SK-N-SH (cell line): ENCODE results near the gene ZNF511. TPM values are rescaled to one million over a fixed set of nuclear protein-coding genes. Genes with fewer than 3 reads are reported as not detected.

ENCODE experiments used
- CTCF ChIA-PET: fragments of 300-600, 350-600 bp; formaldehyde crosslinking; extraction: SDS; loops from one replicate; lab custom pipeline; 2021; lab: Yijun Ruan, JAX
- POLR2A ChIA-PET: fragments of 350-600 bp; sonication (Branson Sonifier 250); formaldehyde crosslinking; extraction: SDS; loops from one replicate; lab custom pipeline; 2020; ENCODE audit warnings: antibody characterized with exemption, inconsistent platforms; lab: Yijun Ruan, JAX
- DNase-seq: peaks from one replicate; pipeline ENCODE4 v3.0.0; 2012
- H2AFZ ChIP-seq: fragments of 200-600 bp; sonication (generic); 2 replicates; pipeline ENCODE4 v1.8.1; 2016; ENCODE audit warnings: antibody characterized with exemption, mild to moderate bottlenecking, low read depth
- H3F3A ChIP-seq: fragments of 200-600 bp; sonication (generic); replicated peaks from 2 replicates; pipeline ENCODE3; 2016; ENCODE audit warnings: antibody characterized with exemption, mild to moderate bottlenecking; ENCODE audit not compliant: insufficient read depth
- H3K27ac ChIP-seq, 2 experiments: fragments of 200-500 bp in 1 of 2; fragments of 200-600 bp in 1 of 2; sonication (Bioruptor generic) in 1 of 2; sonication (generic), shearing (Covaris generic) in 1 of 2; 2 replicates each; pipeline versions ENCODE4 v1.5.1 to v1.6.1; 2014 to 2016; ENCODE audit warnings: low read depth in 2 of 2, inconsistent platforms in 1 of 2, low read length in 1 of 2, mild to moderate bottlenecking in 1 of 2, mixed read lengths in 1 of 2
- H3K27me3 ChIP-seq: fragments of 200-600 bp; sonication (generic), shearing (Covaris generic); 2 replicates; pipeline ENCODE4 v1.6.1; 2016; ENCODE audit warnings: mixed run types; ENCODE audit not compliant: insufficient read depth
- H3K36me3 ChIP-seq, 2 experiments: fragments of 200-500 bp in 1 of 2; fragments of 200-600 bp in 1 of 2; sonication (Bioruptor generic) in 1 of 2; sonication (generic) in 1 of 2; replicated peaks in 1 of 2; 2 replicates each; pipeline versions ENCODE3 to v1.5.1; 2014 to 2016; ENCODE audit warnings: low read length in 1 of 2, mild to moderate bottlenecking in 1 of 2; ENCODE audit not compliant: insufficient read depth in 2 of 2, control insufficient read depth in 1 of 2
- H3K4me1 ChIP-seq, 2 experiments: fragments of 200-500 bp in 1 of 2; fragments of 200-600 bp in 1 of 2; sonication (Bioruptor generic) in 1 of 2; sonication (generic), shearing (Covaris generic) in 1 of 2; 2 replicates each; pipeline versions ENCODE4 v1.5.1 to v1.6.1; 2014 to 2016; ENCODE audit warnings: low read depth in 1 of 2, low read length in 1 of 2, mixed run types in 1 of 2; ENCODE audit not compliant: insufficient read depth in 2 of 2, control insufficient read depth in 1 of 2
- H3K4me2 ChIP-seq: fragments of 200-600 bp; sonication (generic), shearing (Covaris generic); 2 replicates; pipeline ENCODE4 v1.6.1; 2017; ENCODE audit warnings: mixed run types
- H3K4me3 ChIP-seq, 2 experiments: fragments of 200-500 bp in 1 of 2; fragments of 200-600 bp in 1 of 2; sonication (Bioruptor generic) in 1 of 2; sonication (generic), shearing (Covaris generic) in 1 of 2; 2 replicates each; pipeline versions ENCODE4 v1.5.1 to v1.8.1; 2014 to 2016; ENCODE audit warnings: low read depth in 2 of 2, inconsistent platforms in 1 of 2, low read length in 1 of 2, mild to moderate bottlenecking in 1 of 2, mixed read lengths in 1 of 2, moderate library complexity in 1 of 2
- H3K79me2 ChIP-seq: fragments of 200-600 bp; sonication (generic); 2 replicates; pipeline ENCODE4 v1.8.1; 2017; ENCODE audit warnings: mild to moderate bottlenecking; ENCODE audit not compliant: insufficient read depth
- H3K9ac ChIP-seq: fragments of 200-600 bp; sonication (generic); 2 replicates; pipeline ENCODE4 v1.6.1; 2017; ENCODE audit warnings: mixed run types
- H3K9me2 ChIP-seq: fragments of 200-600 bp; sonication (generic); 2 replicates; pipeline ENCODE4 v1.6.1; 2017; ENCODE audit warnings: mixed run types
- H3K9me3 ChIP-seq: fragments of 200-600 bp; sonication (generic); 2 replicates; pipeline ENCODE4 v1.6.1; 2017; ENCODE audit warnings: mixed run types, mild to moderate bottlenecking, moderate library complexity
- H4K20me1 ChIP-seq: fragments of 200-600 bp; sonication (generic); 2 replicates; pipeline ENCODE4 v1.6.1; 2017; ENCODE audit warnings: mild to moderate bottlenecking, mixed run types; ENCODE audit not compliant: insufficient read depth
- CHD2 ChIP-seq: fragments of 150-350 bp; IDR thresholded peaks from 2 replicates; pipeline ENCODE4 v1.6.1; 2018; ENCODE audit warnings: low read length; ENCODE audit not compliant: partially characterized antibody
- GABPA ChIP-seq: IDR thresholded peaks from 2 replicates; pipeline ENCODE4 v1.4.0; 2012; ENCODE audit warnings: low read depth, mild to moderate bottlenecking
- GATA2 ChIP-seq: sonication (generic); formaldehyde crosslinking; IDR thresholded peaks from 2 replicates; pipeline ENCODE4 v1.5.0; 2020; ENCODE audit warnings: mild to moderate bottlenecking, missing genetic modification reagents
- MAX ChIP-seq: IDR thresholded peaks from 2 replicates; pipeline ENCODE4 v1.4.0; 2012; ENCODE audit warnings: low read depth
- MEF2A ChIP-seq: IDR thresholded peaks from 2 replicates; pipeline ENCODE4 v1.4.0; 2012; ENCODE audit warnings: low read depth, borderline replicate concordance
- NRF1 ChIP-seq: IDR thresholded peaks from 2 replicates; pipeline ENCODE4 v1.6.1; 2012; ENCODE audit warnings: low read depth, mild to moderate bottlenecking, low read length
- POLR2AphosphoS5 ChIP-seq: IDR thresholded peaks from 2 replicates; pipeline ENCODE4 v1.6.1; 2012; ENCODE audit warnings: low read depth, low read length
- RAD21 ChIP-seq: IDR thresholded peaks from 2 replicates; pipeline ENCODE4 v1.6.1; 2012; ENCODE audit warnings: mild to moderate bottlenecking, low read length
- RCOR1 ChIP-seq: fragments of 150-350 bp; IDR thresholded peaks from 2 replicates; pipeline ENCODE4 v1.6.1; 2017; ENCODE audit warnings: antibody characterized with exemption, low read length
- RFX5 ChIP-seq: IDR thresholded peaks from 2 replicates; pipeline ENCODE4 v1.6.1; 2012; ENCODE audit warnings: mild to moderate bottlenecking, improper control_type of control experiment, low read length
- TAF1 ChIP-seq: IDR thresholded peaks from 2 replicates; pipeline ENCODE4 v1.6.1; 2012; ENCODE audit warnings: low read depth, mild to moderate bottlenecking, low read length, moderate library complexity, borderline replicate concordance
- TCF12 ChIP-seq: IDR thresholded peaks from 2 replicates; pipeline ENCODE4 v1.4.0; 2012
- WGBS: methylation state at CpG from one replicate; pipeline ENCODE4 v1.1.6; 2017; ENCODE audit warnings: low lambda C conversion rate; 5-methylcytosine and 5-hydroxymethylcytosine counted together
- polyA plus RNA-seq, 3 experiments: library from polyadenylated mRNA; depleted of rRNA; stranded (reverse); fragments of >200 nt; gene quantifications; 2 replicates each; pipeline ENCODE4 v1.2.3, GENCODE V29; 2012
- TF ChIP-seq, protein P1 (sequence below): IDR thresholded peaks from 2 replicates; pipeline ENCODE4 v1.4.0; 2012; ENCODE audit warnings: low read depth, borderline replicate concordance
- TF ChIP-seq, protein P2 (sequence below): IDR thresholded peaks from 2 replicates; pipeline ENCODE4 v1.4.0; 2012; ENCODE audit warnings: low read depth, borderline replicate concordance
- TF ChIP-seq, protein P3 (sequence below): fragments of 200-600 bp; sonication (generic); IDR thresholded peaks from 2 replicates; pipeline ENCODE4 v1.6.1; 2017; ENCODE audit warnings: antibody characterized with exemption, mild to moderate bottlenecking, moderate library complexity

Gene ZNF511
- polyA plus RNA-seq, 1 of the 3 experiments (the other 2 are of a cell fraction) = 62.3 TPM

DNA sequence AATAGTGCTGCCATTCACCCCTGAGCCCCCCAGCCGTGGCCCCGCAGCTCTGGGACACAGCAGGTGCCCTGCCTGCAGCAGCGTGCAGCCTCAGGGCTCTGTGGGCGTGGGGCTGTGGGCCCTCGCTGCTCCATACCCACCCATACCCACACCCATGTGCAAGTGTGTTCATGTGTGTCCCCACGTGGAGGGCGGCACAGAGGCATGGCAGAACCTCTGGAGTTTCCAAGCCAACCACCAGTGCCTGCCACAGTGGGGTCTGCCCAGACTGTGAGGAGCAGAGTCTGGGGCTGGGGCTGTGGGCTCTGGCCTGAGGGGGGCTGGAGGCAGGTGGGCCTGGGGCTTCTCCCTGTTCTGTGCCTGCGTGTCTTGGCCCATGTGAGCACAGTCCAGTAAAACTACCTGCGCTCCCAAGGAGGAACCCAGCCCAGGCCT lies 40.9 kb downstream of the ZNF511 start:
- DNase-seq = no peak
- TF ChIP-seq NRF1 (no peak), GABPA (no peak), GATA2 (CRISPR knock-in tag) (no peak), RCOR1 (no peak), POLR2AphosphoS5 (no peak), MAX (no peak), TAF1 (no peak), TCF12 (no peak), CHD2 (no peak), RAD21 (no peak), RFX5 (no peak), MEF2A (no peak)
- TF ChIP-seq, protein P1, sequence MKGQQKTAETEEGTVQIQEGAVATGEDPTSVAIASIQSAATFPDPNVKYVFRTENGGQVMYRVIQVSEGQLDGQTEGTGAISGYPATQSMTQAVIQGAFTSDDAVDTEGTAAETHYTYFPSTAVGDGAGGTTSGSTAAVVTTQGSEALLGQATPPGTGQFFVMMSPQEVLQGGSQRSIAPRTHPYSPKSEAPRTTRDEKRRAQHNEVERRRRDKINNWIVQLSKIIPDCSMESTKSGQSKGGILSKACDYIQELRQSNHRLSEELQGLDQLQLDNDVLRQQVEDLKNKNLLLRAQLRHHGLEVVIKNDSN = no peak
- TF ChIP-seq, protein P2, sequence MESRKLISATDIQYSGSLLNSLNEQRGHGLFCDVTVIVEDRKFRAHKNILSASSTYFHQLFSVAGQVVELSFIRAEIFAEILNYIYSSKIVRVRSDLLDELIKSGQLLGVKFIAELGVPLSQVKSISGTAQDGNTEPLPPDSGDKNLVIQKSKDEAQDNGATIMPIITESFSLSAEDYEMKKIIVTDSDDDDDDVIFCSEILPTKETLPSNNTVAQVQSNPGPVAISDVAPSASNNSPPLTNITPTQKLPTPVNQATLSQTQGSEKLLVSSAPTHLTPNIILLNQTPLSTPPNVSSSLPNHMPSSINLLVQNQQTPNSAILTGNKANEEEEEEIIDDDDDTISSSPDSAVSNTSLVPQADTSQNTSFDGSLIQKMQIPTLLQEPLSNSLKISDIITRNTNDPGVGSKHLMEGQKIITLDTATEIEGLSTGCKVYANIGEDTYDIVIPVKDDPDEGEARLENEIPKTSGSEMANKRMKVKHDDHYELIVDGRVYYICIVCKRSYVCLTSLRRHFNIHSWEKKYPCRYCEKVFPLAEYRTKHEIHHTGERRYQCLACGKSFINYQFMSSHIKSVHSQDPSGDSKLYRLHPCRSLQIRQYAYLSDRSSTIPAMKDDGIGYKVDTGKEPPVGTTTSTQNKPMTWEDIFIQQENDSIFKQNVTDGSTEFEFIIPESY = no peak
- TF ChIP-seq, protein P3, sequence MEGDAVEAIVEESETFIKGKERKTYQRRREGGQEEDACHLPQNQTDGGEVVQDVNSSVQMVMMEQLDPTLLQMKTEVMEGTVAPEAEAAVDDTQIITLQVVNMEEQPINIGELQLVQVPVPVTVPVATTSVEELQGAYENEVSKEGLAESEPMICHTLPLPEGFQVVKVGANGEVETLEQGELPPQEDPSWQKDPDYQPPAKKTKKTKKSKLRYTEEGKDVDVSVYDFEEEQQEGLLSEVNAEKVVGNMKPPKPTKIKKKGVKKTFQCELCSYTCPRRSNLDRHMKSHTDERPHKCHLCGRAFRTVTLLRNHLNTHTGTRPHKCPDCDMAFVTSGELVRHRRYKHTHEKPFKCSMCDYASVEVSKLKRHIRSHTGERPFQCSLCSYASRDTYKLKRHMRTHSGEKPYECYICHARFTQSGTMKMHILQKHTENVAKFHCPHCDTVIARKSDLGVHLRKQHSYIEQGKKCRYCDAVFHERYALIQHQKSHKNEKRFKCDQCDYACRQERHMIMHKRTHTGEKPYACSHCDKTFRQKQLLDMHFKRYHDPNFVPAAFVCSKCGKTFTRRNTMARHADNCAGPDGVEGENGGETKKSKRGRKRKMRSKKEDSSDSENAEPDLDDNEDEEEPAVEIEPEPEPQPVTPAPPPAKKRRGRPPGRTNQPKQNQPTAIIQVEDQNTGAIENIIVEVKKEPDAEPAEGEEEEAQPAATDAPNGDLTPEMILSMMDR = no peak
- Histone ChIP-seq H3K9me2 (no peaks in the 10 kb centered on the region), H3K79me2 (no peaks in the 10 kb centered on the region), H3K4me2 (no peak overlapping the region), H3K36me3 (no peaks in the 10 kb centered on the region), H3K4me1 (peaks cover 0 to 11% of the 10 kb centered on the region in 2 experiments; a peak in 1 of 4 replicates), H3K9ac (no peak overlapping the region), H3K27me3 (peaks cover 16% of the 10 kb centered on the region; the same call in 1 of the 2 replicates), H2AFZ (no peak overlapping the region), H3K9me3 (no peaks in the 10 kb centered on the region), H3F3A (no peaks in the 10 kb centered on the region), H4K20me1 (no peaks in the 10 kb centered on the region), H3K4me3 (no peak overlapping the region), H3K27ac (no peak overlapping the region)
- ChIA-PET CTCF (no interaction called here), POLR2A (no interaction called here)
- 44% methylated on average over 5 of the region's 9 CpGs for WGBS
